GM21390 (cell line): ENCODE data around the gene MORN5.

ENCODE experiments used
- ATAC-seq: cut with Tn5 transposase; IDR thresholded peaks from one replicate; pipeline ENCODE4 v1.9.1; 2021; ENCODE audit not compliant: unreplicated experiment

The MORN5 gene

DNA sequence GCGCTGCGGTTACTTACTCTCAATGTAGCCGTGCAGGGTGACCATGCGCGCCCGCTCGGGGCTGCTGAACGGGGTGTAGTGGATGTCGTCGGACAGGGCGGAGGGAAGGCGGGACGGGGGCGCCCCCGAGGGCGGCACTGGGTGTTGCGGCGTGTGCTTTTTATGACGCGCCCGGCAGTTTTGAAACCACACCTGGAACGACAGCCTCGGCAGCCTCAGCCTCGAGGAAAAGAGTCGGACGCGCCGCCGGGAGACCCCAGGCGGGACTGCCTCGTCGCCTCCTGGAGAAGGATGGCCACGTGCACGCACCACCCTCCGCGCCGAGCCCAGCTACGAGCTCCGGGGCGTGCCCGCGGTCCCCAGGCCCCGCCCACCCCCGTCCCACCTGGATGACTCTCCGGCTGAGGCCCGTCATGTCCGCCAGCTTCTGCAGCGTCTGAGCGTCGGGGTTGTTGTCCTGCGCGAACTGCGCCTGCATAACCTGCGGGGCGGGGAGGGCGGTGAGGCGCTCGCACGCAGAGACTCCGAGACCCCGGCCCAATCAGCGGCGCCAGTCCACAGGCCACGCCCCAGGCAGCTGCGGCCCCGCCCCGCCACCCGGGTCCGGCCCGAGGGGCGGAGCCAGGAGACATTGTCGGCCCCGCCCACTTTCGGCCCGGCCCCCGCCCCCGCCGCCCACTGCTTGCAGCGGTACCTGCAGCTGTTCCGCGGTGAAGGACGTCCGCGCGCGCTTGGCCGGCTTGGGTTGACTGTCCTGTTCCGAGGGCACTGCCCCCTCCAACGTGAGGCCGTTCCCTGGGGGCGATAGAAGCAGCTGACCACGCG, 54.1 kb downstream of the MORN5 start:
- ATAC-seq = peak; percentile 58

DNA sequence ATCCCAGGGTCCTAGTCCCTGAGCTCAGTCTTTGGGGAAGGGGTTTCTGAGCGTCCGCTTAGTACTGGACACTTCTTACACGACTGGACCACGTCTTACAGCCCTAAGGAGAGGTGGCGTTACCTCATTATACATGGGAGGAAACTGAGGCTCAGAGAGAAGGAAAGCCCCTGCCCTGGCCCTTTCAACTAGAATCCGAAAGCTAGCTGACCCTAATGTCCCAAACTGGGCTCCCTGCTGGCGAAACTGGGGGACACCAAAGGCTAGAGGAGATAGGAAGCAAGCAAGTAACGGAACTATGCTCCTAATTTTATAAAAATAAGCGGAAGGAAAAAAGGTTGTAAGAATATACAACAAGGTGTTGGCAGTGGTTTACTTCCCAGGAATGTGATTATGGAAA, 54.8 kb downstream of the MORN5 start:
- ATAC-seq = no peak

DNA sequence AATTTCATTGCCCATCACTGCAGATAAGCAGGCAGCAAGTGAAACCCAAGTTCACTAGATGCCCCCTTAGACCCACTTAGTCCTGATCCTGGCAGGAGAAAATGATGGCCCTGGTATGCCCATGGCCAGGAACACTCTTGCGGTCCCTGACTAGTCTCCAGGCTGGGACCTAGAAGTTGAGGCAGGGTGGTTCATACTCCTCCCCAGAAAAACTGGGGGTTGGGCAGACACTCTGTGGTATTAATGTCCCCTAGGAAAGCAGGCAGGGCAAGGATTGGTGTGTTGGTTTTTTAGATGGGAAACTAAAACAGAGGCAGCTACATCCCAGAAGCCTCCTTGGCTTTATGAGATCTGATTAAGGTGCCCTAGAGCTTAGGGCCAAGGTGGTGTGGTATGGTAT, 56.0 kb downstream of the MORN5 start:
- no peak for ATAC-seq

DNA sequence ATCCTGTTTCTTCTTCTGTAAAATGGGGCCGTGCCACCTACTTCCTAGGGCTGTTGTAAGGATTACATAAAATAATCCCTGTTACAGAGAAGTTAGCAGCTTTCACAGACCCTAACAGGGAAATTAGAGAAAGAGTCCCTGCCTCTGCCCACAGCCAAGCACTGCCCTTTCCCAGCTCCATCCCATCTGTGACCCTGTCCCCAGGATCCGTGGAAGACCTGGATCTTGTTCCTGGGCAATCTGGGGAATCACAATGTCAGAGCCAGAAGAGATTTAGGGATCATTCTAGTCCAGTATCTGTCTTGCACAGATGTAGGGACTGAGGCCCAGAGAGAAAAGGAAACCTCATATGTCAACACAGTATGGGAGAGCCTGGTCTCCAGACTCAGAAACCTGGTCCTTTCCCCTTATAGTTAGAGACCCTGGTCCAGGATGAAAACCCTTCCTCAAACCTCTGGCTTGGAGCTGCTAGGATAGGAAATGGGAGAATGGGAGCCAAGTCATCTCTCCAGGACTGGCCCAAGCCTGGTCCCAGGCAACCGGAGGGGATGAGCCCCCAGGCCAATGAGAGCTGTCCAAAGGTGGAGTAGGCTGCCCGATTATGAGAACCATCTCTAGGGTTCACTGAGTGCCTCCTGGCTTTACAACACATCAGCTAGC, 56.6 kb downstream of the MORN5 start:
- ATAC-seq = no peak

DNA sequence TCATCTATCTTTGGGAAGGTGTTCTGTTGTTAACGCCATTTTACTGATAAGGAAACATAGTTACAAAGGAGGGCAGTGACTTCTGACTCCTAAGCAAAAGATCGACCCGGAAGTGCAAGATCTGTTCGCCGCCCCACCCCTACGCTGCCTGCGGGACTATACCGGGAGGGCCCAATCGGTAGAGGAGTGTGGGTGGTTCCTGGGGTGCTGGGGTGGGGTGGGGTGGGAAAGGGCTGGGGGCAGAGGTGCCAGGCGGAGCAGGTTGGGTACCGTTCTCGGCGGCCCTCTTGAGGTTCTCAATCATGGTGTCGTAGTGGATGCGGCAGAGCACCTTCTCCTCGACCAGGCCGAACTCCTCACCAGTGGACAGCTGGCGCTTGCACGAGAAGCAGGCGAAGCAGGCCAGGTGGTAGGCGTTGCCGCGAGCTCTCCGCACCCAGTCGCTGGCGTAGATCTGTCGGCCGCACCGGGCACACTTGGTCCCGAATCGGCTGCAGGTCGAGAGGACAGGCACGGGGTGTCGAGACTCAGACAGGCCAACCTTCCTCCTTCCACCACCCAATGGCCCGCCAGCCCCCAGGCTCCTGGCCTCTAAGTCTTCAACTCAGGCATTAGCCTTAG, 57.2 kb downstream of the MORN5 start:
- no peak for ATAC-seq

DNA sequence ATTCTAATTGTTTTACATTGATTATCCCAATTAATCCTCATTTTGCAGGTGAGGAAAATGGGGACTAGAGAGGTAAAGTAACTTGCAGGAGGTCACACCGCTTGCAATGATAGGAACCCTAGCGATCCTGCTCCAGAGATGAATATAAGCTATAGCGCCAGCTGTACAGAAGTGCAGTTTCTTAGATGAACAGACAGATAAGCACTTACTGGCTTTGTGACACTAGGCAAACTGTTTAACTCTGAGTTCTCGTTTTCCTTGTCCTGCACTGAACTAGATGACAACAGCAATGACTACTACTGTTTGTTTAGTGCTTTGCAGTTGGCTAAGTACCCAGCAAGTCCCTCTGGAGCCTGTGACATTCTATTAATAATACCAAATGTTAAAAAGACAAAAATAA, 57.9 kb downstream of the MORN5 start:
- ATAC-seq = no peak

DNA sequence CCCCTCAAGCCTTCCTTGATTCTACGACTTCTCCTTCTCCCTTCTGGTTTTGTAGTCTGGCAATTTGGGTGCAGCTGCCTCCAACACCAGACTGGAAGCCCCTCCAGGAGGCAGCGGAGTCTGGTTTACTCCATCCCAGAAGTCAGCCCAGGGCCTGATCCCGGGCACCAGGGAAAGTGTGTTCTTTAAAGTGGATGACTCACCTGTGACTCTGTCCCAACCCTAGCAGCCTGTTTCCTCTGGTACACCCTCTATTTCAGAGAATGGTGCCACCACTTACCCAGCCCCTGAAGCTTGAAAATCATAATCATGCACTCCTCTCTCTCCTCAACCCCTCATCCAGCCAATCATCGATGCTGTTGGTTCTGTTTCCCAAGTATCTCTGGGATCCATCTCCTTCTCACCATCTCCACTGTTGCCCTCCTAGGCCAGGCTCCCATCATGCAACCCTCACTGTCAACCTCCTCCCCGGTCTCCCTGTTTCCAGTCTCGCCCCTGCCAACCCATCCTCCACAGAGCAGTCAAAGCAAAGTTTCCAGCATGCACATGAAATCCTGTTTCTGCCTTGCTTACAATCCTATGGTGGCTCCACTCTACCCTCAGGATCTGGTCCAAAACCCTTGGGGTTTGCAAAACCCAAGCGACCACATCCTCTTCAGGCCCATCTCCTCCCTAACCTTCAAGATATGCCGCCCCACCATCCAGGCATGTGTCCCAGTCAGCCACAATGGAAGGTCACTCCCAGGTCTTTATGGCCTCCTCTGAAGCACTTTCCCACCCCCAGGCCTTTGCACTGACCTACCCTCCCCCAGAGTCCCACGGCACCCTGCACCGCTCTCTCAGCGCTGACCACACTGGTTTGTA, 58.6 kb downstream of the MORN5 start:
- no peak for ATAC-seq

DNA sequence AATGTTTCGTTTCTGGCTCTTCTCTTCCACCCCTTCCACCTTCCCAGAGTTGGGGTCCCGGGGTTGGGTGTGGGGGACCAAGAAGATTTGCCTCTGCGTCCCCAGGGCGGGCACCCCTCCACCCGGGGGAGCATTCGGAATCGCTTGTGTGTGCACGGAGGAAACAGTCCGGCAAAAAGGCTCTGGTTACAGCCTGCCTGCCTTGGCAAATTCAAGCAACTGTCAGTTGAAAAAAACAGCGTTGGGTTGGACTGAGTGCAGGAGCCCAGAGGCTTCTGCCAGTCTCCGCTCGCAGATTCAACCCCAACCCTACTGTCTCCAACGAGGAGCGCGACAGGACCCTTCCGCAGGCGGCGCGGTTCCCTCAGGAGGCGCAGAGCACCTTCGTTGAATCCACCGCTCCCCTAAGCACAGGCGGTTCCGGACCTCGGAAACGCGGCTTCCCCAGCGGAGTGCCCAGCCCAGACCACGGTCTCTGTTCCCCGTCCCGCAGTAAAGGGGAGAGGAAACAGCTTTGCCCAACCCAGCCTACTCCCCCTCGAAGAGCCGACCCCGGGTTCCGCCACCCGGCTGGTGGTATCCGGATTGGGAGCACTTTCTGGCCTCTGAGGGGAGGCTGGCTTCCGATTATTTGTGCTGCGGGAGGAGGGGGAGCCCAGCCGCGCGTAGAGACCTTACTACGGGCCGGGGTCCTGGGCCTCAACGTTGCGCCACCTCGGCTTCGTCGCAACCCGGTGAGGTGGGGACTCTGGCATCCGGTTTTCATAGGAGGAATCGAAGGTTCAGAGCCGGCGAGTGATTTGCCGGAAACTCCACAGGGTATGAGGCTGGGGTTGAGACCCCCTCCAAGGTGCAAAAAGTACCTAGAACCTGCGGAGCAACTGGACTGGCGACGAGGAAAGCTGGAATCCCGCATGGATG, 59.5 kb downstream of the MORN5 start:
- no peak for ATAC-seq

DNA sequence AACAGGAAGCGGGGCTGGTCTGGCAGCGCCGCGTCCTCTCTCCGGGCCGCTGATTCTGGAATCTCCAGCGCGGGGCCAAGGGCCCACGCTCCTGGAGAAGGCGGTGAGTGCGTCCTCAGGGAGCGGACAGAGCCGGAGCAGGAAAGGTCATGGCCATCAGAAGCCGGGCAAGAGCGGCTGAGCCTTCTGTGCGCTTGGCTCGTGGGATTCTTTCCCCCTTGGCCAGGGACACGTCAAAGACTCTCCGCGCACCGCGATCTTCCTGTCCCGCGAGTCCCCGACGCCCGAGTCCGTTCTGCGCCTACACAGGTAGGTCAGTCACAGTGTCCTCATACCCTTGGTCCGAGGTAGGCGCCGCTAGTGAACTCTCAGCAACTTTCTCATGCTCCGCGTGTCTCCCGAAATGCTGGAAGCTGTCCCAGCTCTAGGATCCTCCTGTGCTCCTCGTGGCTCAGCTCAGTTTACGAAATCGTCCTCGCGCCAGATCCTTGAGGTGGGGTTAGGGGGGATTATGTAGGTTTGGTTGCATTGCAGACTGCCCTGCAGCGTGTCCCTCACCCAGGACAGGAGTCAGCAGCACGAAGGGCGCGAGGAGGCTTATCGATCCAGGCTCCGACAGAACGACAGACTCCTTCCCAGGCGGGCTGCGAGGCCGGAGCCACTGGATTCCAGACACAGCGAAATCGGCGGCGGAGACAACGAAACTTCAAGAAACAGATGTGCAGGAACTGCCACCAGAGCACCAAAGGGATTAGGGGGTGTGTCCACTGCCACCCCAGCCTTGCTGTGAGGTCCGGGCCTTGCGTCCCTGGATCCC, 60.4 kb downstream of the MORN5 start:
- ATAC-seq = no peak

DNA sequence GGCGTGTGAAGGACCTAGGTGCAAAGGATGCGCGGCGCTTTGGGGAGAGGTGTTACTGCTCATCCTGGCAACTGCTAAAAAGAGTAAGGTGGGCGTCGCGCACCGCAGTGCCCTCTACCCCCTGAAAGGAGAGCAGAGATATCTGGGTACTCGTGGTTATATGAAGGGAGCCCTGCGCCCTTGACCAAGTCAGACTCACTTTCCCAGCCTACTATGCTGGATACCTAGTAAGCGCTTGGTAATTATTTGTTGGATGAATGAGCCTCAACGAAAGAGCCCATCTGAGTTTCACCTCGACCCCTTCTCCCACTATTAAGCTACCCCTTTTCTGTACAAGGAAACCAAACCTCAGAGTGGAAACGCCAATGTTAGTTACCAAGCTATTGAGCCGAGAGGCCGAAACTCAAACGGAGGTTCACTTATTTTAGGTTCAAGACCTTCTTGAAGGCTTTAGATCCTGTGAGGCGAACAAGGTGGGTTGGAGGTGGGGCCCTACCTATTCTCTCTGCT, 61.0 kb downstream of the MORN5 start:
- no peak for ATAC-seq

DNA sequence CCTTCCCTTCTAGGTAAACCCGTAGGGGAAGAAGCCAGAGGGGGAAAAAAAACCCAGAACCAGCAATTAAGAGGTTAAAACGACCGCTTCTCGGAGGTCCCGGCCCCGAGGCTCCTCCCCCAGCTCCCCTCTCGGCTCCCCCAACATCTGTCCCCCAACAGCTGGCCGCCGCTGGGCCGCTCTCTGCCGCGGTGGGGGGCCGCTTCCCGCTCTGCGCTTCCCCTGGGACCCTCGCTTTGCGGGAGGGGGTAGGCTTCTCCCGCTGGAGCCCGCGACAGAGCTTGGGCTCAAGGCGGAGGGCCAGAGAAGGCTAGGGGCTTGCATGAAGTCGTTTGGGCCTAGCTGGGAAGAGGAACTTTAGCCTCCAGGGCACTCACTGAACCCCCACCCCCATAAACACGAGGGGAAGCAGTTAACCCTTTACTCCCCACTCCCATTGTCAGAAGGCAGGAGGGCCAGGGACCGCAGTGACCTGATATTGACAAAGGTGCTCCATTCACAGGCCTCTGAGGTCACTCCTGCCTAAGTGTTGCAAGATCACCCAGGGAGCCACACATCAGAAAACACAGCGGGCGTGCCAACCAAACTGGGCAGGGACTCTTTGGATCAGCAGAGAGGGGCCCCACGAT, 61.6 kb downstream of the MORN5 start:
- ATAC-seq = no peak

DNA sequence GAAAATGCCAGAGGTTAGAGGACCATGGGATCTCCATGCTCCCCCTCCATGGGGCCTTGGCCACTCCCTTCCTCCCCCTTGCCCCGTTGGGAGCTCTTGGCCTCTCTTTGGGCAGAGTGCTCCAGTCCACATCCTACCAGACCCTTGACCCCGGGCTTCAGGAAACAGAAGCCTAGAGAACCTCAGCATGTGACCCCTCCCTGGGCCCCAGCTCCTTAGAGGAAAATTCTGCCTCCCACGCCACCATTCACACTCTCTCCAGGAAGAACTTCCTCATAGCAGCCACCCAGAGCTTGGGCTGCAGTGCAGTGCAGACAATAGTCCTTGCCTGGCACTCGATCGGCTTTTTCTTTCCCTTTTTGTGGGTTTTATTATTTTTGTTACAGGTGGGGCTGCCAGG, 63.1 kb downstream of the MORN5 start:
- ATAC-seq = no peak

DNA sequence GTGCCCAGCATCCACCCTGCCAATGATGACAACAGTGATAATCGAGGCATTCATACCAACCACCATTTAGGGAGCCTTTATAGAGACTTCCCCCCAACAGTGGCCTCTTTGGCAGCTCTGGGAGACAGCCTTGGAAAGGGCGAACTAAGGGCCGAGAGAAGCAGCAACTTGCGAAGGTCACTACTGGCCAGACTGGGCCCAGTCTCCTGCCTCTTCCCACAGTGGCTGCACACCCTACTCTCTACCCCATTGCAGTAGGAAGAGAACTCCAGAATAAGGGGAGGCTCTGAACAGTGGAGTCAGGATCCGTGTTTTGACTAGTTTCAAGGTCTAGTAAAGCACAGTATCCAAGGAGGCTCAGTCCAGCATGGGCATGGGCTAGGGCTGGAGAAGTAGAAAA, 63.7 kb downstream of the MORN5 start:
- no peak for ATAC-seq

DNA sequence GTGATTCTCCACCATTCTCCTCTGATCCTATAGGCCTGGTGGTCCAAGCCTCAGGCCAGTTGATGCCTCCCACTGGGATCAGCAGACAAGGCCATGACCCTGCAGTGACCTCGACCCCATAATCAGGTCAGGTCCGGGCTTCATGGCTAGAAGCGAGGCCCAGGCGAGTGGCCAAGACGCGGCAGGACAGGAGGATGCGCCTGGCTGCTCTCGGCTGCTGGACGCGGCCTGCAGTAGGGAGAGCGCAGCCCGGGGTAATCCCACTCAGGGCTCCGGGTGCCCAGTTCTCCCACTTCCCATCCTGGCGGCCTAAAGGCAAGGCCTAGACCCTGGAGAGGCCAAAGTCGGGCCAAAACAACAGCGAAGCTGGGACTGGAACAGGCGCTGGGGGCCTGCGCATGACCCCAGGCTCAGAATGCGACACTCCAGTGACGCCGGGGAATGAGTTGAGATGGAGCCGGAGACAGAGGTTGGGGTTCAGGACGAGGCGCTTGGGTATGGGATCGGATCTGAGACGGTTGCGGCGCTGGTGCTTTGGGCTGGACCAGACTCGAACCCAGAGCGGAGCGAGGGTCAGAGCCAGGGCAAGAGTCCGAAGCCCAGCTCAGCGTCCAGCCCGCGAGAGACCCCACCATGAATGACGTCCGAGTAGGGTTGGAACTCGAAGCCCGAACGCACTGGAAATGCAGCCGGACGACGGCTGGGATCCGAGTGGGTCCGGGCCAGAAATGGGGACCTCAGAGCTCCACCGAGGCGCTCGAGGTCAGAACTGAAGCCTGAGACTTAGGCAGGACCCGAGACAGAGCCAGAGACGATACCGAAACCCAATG, 65.8 kb downstream of the MORN5 start:
- no peak for ATAC-seq

DNA sequence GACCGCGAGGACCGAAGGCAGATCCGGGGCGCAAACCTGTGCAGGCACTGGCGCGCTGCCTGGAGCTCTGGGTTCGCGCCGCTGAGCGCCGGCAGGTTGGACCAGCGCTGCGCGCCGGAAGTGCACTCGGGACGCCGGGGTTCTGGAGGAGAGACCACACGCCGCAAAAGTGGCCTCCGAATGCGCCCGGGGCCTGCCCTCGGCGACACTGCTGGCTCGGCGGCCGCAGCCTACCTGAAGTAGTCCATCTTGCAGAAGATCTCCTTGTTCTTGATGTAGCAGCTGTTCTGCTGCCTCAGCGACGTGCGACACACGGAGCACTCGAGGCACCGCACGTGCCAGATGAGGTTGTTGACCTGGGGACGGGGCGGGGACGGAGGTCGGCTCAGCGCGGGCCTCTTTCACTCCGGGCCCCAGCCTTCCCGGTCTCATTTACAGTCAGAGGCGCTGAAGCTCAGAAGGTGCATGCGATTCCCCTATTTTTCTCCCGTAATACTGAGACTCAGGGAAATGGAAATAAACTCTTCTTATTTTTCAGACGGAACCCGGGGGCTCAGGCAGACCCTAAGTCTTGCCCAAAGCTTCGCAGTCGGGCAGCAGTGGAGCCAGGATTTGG, 66.5 kb downstream of the MORN5 start:
- no peak for ATAC-seq

DNA sequence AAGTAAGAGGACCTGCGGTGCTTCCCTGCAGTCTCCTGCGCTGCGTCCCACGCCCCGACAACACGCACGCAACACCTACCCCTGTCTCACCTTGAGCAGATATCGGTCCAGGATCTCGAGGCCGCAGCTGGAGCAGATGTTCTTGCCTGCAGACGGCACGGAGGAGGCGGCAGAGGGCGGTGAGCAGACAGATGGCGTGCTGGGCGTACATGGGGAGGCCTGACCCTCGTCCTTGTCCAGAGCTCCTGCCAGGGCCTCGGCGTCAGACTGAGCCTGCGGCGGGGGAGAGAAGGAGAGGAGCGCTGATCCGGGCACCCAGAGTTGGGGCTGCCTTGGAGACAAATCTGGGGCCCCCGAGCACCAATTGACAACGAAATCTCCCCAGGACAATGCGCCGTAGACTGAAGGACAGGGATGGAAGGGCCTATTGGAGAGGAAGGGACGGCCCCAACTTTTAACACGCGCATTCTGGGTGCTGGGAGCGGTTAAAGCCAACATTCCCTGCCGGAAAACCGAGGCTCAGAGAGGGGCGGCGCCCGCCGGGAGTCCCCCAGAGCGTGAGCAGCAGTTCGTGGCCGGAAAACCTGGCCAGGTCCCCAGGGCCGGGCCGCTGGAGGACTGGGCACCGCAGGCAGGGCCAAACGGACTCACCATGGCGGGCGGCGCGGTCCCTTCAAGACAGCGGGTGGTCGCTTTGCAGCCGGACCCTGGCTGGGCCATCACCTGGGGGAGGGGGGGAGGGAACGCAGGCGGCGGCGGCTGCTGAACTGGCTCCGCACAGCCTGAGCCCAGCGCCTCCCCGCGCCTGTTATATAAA, 67.3 kb downstream of the MORN5 start:
- ATAC-seq = no peak

DNA sequence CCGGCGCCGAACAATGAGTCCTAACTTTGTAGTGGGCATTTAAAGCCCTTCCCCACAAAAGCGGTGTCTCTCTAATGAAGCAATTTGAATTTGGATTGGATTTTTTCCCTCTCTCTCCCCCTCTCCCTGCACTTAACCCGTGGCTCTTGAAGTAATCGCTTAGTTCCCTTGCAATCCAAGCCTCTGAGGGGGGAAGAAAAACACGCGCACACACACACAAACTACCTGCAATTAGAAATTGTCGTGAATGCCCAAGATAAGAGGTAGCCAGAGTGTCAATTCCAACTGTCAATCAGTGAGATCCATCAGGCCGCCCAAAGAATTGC, 67.8 kb downstream of the MORN5 start:
- no peak for ATAC-seq
